Body of pancreas (tissue), 4 donors: ENCODE measurements around the gene PLPP3. TPM values are rescaled to one million over a fixed set of nuclear protein-coding genes. Genes with fewer than 3 reads are reported as not detected.
"Not testable (repeated sequence)": the region's sequence is repeated elsewhere in the genome, so short reads cannot be mapped to it uniquely, and the experiment has no call there.

Experiments
- ATAC-seq: fragments of 150-250 bp; one replicate; pipeline ENCODE4 v1.9.1; 2016
- DNase-seq, 4 donors: peaks; one replicate each; pipeline ENCODE4 v3.0.0-alpha.2; 2019
- H3K27ac ChIP-seq, 4 donors: fragments of 200-600 bp; sonication (generic); 1 replicate in 3 of 4; 2 replicates in 1 of 4; pipeline versions ENCODE4 v1.5.1 to v1.6.1; 2016 to 2019; ENCODE audit warnings: mild to moderate bottlenecking in 1 of 4, mixed read lengths in 1 of 4, moderate library complexity in 1 of 4
- H3K27me3 ChIP-seq, 2 donors: fragments of 200-600 bp; sonication (generic); one replicate each; pipeline ENCODE4 v1.6.0; 2016; ENCODE audit warnings: mild to moderate bottlenecking in 1 of 2
- H3K36me3 ChIP-seq, 2 donors: fragments of 200-600 bp; sonication (generic); replicated peaks in 1 of 2; 2 replicates each; pipeline ENCODE4 v1.5.1; 2016; ENCODE audit warnings: low read depth in 2 of 2; ENCODE audit not compliant: insufficient read depth in 1 of 2
- H3K4me1 ChIP-seq: fragments of 200-600 bp; sonication (generic); one replicate; pipeline ENCODE4 v1.6.0; 2016
- H3K4me3 ChIP-seq, 2 donors: fragments of 200-600 bp; sonication (generic); 1 replicate in 1 of 2; 2 replicates in 1 of 2; pipeline ENCODE4 v1.5.1; 2016 to 2019
- H3K9me3 ChIP-seq, 3 donors: fragments of 200-600 bp; sonication (generic); 1 replicate in 2 of 3; 2 replicates in 1 of 3; pipeline ENCODE4 v1.5.1; 2016
- CTCF ChIP-seq, 7 experiments: fragments of 450-650 bp in 4 of 7; fragments of 200-600 bp in 3 of 7; sonication (generic) in 3 of 7; IDR thresholded peaks; one replicate each; pipeline ENCODE4 v1.5.1; 2016 to 2019; ENCODE audit warnings: antibody characterized with exemption in 7 of 7
- POLR2A ChIP-seq, 3 donors: fragments of 450-650 bp; IDR thresholded peaks; one replicate each; pipeline ENCODE4 v1.6.1; 2016; ENCODE audit warnings: antibody characterized with exemption in 3 of 3, mild to moderate bottlenecking in 2 of 3
- WGBS, 2 donors: methylation state at CpG; one replicate each; pipeline ENCODE4 v1.1.5; 2017; 5-methylcytosine and 5-hydroxymethylcytosine counted together
- intact Hi-C: fragments of 100-400 bp; cut with DNase I; formaldehyde crosslinking; loops from one replicate; pipeline ENCODE4 v1.15.1; 2023
- total RNA-seq, 2 donors: library from RNA; depleted of rRNA; stranded (reverse); fragments of >200 nt; gene quantifications; one replicate each; pipeline ENCODE4 v1.1.0, GENCODE V29; 2016

The PLPP3 gene
- total RNA-seq, 2 donors from 2014 or later: 35.8 to 52.7 TPM

DNA sequence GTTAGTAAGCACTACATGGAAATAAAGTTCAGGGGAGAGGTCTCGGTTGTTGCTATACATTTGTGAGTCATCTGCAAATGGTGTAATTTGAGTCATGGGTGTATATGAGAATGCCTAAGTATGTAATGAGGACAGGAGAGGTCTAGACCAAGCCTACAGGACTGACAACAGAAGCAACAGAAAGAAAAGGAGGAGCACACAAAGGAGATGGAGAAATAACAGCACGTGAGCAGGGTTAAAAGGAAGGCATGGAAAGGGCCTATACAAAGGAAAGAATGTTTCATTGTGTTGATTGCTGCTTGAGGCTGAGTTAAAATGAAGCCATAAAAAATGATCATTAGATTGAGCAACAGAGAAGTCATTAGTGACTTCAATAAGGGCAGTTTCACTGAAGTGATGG is 37.8 kb upstream of the PLPP3 start:
- no peak overlapping the region for H3K27ac ChIP-seq
- intact Hi-C loops: no loop called here
- no peaks in the 10 kb centered on the region for H3K27me3 ChIP-seq

GRCh38 chr1:56610770-56611169 is 31.4 kb upstream of the PLPP3 start:
- H3K36me3 ChIP-seq, ATAC-seq, intact Hi-C loops, DNase-seq, H3K9me3 ChIP-seq, H3K4me1 ChIP-seq, H3K27me3 ChIP-seq, H3K27ac ChIP-seq, H3K4me3 ChIP-seq: not testable (repeated sequence)
- 78 to 81% methylated on average over 6 of the region's 6 CpGs for WGBS, 2 donors

More for the DNA sequence above, 37.8 kb upstream of the PLPP3 start:
- no peak for DNase-seq
- 70 to 83% methylated on average over 2 of the region's 2 CpGs for WGBS, 2 donors
- TF ChIP-seq CTCF (IDR thresholded peaks at IDR 0.05) (no peak), POLR2A (IDR thresholded peaks at IDR 0.05) (no peak)
- no peaks in the 10 kb centered on the region for H3K36me3 ChIP-seq
- no peak for ATAC-seq
- no peaks in the 10 kb centered on the region for H3K4me1 ChIP-seq
- H3K9me3 ChIP-seq: no peaks in the 10 kb centered on the region
- H3K4me3 ChIP-seq: no peak overlapping the region

DNA sequence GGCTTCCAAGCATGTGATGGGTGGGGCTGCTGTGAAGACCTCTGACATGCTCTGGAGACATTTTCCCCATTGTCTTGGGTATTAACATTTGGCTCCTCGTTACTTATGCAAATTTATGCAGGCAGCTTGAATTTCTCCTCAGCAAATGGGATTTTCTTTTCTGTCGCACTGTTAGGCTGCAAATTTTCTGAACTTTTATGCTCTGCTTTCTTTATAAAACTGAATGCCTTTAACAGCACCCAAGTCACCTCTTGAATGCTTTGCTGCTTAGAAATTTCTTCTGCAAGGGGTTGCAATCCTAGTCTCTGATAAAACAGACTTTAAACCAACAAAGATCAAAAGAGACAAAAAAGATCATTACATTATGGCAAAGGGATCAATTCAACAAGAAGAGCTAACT is 30.7 kb upstream of the PLPP3 start:
- H3K27ac ChIP-seq, H3K27me3 ChIP-seq, H3K9me3 ChIP-seq, H3K36me3 ChIP-seq, DNase-seq, H3K4me3 ChIP-seq, ATAC-seq, H3K4me1 ChIP-seq, intact Hi-C loops: not testable (repeated sequence)
- WGBS, 2 donors: 19 to 37% methylated on average over 2 of the region's 2 CpGs

GRCh38 chr1:56595397-56596191 is 16.2 kb upstream of the PLPP3 start:
- H3K27ac ChIP-seq, H3K4me3 ChIP-seq, DNase-seq, ATAC-seq, H3K4me1 ChIP-seq, H3K9me3 ChIP-seq, H3K36me3 ChIP-seq, intact Hi-C loops, H3K27me3 ChIP-seq: not testable (repeated sequence)
- WGBS, 2 donors: 89 to 95% methylated on average over 5 of the region's 5 CpGs

GRCh38 chr1:56591909-56592308 is 12.5 kb upstream of the PLPP3 start:
- no peak for DNase-seq
- WGBS, 2 donors: 36 to 40% methylated on average over 3 of the region's 3 CpGs
- no peaks in the 10 kb centered on the region for H3K27me3 ChIP-seq
- no peaks in the 10 kb centered on the region for H3K36me3 ChIP-seq
- TF ChIP-seq CTCF (IDR thresholded peaks at IDR 0.05) (no peak), POLR2A (IDR thresholded peaks at IDR 0.05) (no peak)
- H3K4me3 ChIP-seq: no peak overlapping the region
- no peaks in the 10 kb centered on the region for H3K4me1 ChIP-seq
- ATAC-seq: no peak
- no peaks in the 10 kb centered on the region for H3K9me3 ChIP-seq
- intact Hi-C loops: loop anchor here (5.0 kb wide), 1 partner anchor 1220 kb away; no protein-coding TSS in a partner anchor
- H3K27ac ChIP-seq: no peak overlapping the region

DNA sequence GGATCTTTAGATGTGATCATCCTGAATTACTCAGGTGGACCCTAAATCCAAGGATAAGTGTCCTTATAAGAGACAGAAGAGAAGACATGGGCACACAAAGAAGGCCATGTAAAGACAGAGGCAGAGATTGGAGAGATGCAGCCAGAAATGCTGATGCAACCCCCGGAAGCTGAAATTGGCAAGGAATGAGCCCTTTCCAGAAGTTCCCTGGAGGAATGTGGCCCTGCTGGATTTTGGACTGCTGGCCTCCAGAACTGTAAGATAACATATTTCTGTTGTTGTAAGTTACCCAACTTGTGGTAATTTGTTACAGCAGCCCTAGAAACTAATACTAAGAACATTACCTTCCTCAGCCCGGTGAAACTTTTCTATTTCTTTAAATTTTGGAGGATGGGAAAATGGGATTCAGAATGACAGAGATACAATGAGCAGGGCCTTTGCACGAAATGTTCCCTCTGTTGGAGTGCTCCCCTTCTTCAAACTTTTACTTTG is 11.2 kb upstream of the PLPP3 start:
- WGBS, 2 donors: 76 to 79% methylated on average over 3 of the region's 3 CpGs
- no peak overlapping the region for H3K27ac ChIP-seq
- intact Hi-C loops: loop anchor here (5.0 kb wide), 1 partner anchor 1218 kb away; no protein-coding TSS in a partner anchor
- no peaks in the 10 kb centered on the region for H3K9me3 ChIP-seq
- H3K4me3 ChIP-seq: no peak overlapping the region
- no peak for TF ChIP-seq POLR2A (IDR thresholded peaks at IDR 0.05)
- TF ChIP-seq CTCF (IDR thresholded peaks at IDR 0.05): no peak
- no peaks in the 10 kb centered on the region for H3K36me3 ChIP-seq
- H3K27me3 ChIP-seq: no peaks in the 10 kb centered on the region
- H3K4me1 ChIP-seq: no peaks in the 10 kb centered on the region
- ATAC-seq: no peak
- no peak for DNase-seq
